T-helper 1 cell treated with Interleukin-12 subunit alpha and Interleukin-12 subunit beta and Interleukin-4 antibody, amounts not matched to agents 30 ng/mL and 1 ng/mL, for 36 hours (primary cell): ENCODE results near the gene SLC29A3. TPM values are rescaled to one million over a fixed set of nuclear protein-coding genes. Genes with fewer than 3 reads are reported as not detected.
"Not testable (repeated sequence)": the region's sequence is repeated elsewhere in the genome, so short reads cannot be mapped to it uniquely, and the experiment has no call there.

Experiments used
- intact Hi-C: fragments of 100-400 bp; cut with micrococcal nuclease; formaldehyde crosslinking; loops from one replicate; pipeline ENCODE4 v1.15.1; 2024
- total RNA-seq: library from RNA; stranded (reverse); gene quantifications from 2 replicates; pipeline ENCODE4 v1.2.3, GENCODE V29; 2022

Gene SLC29A3
- total RNA-seq = 2.7 and 2.8 TPM in 2 replicates

DNA sequence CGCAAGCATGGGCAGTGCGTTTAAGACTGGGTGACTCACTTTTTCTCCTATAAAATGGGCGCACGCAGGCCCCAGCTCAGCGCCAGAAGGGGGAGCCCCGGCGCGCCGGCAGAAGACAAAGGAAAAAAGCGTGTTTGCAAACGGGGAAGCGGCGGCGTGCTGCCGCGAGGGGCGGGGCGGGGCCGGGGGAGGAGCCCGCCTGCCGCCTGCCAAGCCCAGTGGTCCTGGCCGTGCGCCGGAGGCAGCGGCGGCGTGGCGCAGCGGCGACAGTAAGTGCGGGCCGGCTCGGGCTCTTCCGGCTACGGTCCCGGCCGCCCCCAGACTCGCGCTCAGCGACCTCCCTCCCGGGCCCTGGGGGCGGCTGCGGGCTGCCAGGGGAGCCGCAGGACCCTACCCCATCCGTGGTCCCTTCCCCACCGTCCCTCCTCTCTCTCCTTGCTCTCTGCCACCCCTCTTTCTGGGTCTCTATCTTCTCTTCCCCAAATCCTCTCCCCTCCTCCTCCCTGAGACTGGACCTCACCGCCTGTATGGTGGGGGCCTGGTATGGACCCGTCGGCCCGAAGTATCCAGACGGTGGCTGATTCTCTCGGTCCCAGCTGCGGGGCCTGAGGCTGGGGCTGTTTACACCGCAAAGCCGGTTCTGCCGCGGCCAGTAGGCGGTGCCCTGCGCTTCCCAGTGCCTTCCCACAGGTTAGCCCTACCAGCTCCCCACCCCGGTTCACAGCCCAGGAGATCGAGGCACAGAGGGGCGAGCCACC lies at the start of gene SLC29A3:
Gene SLC29A3, plus strand, starts transcription at position 218 of the 758 bp plus-strand sequence. Its CDS starts 51 bp downstream, at position 269.
- intact Hi-C loops = loop anchor here (1.0 to 5.0 kb wide), 8 partner anchors 58 to 1018 kb away; partner anchors contain the start of genes PSAP and VSIR

DNA sequence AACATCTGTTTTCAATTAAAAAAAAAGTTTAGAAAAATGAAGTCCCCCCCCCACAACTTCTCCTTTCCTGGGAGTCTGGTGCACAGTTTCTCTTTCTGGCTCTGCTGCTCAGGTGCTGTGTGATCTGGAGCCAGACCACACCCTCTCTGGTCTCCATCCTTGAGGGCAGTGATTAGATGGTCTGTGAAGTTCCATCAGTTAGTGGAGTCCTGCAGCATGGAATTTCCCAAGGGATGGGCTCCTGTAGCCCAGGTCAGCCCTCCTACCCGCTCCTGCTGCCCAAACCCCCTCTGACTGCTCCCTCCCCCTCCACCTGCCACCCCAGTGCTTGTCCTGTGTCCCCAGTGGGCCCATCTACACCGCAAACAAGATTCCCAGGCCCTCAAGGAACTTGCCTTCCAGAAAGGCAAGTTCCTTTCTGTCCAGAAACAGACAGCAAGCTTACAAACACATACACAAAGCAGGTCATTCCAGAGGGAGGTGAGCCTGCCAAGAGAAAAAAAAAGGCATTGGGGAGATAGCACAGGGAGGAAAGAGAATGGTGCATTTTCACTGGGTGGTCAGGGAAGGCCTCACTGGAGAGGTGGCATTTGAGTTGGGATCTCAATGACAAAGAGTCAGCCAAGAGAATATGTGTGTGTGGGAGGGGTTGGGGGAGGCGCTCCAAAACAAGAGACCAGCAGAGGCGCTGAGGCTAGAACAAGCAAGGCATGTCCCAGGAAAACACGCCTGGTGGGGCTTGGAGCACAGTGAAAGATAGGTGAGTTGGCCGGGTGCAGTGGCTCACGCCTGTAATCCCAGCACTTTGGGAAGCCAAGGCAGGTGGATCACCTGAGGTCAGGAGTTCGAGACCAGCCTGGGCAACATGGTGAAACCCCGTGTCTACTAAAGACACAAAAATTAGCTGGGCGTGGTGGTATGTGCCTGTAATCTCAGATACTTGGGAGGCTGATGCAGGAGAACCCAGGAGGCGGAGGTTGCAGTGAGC lies 49.5 kb upstream of the SLC29A3 start:
- intact Hi-C loops = no loop called here

DNA sequence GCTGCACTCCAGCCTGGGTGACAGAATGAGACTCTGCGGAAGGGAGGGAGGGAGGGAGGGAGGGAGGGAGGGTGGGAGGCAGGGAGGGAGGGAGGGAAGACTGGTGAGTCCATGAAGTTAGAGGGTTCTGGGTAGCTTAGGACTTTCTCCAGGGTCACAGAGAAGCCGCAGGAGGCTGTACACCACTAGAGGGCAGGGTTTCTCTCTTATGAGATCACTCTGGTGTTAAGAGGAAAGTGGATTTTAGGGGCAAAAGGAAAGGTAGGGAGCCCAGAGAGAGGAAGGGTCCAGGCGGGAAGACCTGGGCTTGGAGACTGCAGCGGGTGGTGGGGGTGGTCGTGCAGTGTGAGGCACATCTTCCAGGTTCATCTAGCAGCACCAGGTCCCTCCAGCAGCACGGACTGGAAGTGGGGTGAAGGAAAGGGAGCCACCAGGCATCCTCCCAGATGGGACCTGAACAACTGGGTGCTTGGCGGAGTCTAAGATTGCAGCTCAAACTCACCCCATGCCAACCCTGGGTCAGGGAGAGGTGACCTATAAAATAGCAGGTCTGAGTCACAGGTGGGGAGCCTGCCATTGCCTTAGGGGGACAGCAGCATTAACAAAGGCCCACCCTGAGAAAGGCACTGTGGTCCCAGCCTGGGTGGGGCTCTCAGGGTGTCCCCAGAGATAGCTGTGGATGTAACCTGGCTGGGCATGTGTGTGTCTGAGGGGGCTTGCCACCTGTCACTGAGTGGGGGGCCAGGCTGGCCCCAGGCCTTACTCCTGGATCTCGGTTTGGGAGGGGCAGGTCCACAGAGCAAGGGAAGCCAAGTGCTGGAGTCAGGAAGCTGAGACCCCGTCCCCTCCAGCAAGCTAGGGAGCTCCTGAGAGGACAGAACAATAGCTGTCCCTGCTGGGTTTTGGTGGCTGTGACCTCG lies 48.5 kb upstream of the SLC29A3 start:
- intact Hi-C loops = no loop called here

DNA sequence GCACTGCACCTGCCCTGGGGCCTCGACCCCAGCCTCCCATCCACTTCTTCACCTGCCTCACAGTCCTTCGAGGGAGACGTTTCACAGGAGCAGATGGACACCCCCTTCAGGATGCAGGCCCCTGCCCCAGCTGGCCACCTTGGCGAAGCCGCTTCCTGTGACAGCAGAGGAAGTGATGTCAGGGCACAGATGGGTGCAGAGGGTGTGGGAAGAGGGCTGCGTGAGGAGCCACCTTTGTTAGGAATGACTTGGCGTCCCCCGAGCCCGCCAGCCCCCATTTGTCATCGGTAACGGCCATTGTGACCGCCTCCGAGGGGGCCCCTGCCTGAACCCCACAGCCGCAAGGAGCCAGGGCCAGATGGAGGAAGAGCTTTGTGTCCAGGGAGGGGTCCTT lies 47.4 kb upstream of the SLC29A3 start:
- intact Hi-C loops = no loop called here

DNA sequence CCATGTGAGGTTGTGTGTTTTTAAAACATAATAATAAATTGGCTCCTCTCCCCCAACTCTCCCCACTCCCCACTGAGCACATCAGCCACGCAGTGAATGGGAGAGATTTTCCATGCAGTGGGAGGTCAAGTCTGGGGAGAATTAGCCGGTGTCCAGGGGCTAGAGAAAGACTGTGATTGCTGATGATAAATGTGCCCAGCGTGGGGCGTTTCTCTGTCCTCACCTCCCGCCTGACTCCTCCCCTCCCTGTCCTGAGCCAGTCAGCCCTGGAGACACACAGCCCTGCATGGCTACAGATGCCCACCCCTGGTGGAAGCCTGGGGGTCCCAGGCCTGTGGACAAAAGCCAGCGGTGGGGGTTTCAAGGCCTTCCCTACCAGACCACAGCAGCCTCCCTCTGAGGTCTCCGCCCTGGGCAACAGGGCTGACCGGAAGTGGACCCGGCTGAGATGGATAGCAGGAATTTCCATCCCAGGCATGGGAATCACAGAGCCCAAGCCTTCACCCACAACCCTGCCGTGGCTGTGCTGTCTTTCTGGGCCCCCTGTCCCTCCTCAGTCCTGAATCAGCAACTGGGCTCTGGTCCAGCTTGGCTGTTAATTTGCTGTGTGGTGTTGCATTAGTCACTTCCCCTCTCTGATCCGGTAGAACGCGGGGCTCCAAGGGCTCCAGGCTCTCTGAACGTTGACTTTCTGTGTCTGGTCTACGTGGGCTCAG lies 46.8 kb upstream of the SLC29A3 start:
- intact Hi-C loops = no loop called here

DNA sequence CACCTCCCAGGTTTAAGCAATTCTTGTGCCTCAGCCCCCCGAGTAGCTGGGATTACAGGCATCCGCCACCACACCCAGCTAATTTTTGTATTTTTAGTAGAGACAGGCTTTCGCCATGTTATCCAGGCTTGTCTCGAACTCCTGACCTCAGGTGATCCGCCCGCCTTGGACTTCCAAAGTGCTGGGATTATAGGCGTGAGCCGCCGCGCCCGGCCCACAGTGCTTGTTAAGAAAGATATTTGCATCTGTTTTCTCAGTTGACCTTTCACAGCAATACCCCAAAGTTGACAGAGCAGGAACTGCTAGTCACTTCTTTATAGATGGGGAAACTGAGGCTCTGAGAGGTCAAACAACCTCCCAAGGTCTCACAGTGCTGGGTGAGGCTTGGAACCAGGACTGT lies 46.1 kb upstream of the SLC29A3 start:
- intact Hi-C loops = not testable (repeated sequence)

DNA sequence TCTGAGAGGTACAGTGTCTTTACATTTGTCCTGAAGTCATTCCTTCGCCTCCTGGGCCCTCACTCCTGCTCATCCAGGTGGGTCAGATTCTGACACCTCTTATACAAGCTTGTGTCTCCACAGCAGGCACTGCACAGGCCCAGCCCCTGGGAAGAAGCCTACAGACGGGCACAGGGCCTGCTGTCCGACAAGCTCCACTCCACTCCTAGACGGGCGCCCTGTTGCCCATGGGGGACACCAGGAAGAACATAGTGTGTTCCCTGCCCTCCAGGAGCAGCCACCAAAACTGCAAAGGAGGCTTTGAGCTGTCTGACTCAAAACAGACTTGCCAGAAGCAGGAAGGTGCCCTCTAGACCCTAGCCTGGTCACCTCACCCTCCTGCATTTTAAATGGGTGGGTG lies 45.6 kb upstream of the SLC29A3 start:
- intact Hi-C loops = no loop called here

DNA sequence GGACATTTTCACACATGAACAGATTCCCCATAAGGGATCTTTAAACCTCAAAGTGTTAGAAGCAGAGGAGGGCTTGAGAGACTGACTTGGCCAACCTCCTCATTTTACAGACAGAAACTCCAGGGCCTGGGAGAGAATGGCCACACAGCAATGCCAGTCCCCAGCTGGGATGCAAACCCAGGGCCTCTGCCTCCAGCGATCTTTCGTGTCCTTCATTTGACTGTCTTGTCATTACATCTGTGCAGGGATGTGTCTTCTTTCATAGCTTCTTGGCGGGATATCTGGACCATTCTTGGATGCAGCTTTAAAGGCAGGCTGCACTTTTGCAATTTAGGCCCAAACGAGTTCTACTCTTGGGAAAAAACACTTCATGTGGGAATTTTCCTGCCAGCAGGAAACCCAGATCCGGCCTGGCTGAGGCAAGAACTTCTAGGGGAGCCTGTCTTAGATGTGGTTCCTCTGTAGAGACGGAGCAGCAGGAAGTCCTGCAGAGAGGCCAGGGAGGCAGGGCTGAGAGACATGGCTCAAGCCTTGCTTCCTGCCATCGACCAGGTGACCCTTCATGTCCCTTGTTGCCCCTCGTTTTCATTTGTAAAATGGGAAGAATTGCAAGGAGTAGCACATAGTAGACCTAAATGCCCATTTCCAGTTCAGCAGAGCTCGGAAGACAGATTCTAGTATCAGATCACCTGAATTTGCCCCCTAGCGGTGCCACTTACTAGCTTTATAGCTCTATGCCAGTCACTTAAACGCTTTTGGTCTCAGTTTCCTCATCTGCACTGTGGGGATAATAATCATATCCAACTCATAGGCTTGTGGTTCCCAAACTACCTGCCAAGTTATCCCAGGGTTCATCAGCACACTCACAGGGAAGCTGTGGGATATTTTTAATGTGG lies 43.9 kb upstream of the SLC29A3 start:
- intact Hi-C loops = no loop called here

DNA sequence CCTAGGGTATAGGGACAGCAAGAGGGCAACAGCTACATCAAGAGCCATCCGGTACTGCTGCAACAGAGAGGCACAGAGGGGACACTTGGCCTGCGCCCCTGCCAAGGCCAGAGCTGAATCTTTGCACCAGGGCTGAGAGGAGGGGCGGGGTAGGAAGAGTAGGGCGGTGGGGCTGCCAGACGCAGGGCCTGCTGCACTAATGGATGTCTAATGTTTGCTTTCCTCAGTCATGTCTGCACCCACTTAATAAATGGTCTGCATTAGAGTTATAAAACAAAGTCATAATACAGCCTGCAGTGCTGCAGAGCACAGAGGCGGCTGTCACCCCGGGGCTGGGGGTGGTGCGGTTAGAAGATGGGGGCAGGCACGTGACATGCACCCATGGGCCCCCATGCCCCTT lies 42.2 kb upstream of the SLC29A3 start:
- intact Hi-C loops = no loop called here

DNA sequence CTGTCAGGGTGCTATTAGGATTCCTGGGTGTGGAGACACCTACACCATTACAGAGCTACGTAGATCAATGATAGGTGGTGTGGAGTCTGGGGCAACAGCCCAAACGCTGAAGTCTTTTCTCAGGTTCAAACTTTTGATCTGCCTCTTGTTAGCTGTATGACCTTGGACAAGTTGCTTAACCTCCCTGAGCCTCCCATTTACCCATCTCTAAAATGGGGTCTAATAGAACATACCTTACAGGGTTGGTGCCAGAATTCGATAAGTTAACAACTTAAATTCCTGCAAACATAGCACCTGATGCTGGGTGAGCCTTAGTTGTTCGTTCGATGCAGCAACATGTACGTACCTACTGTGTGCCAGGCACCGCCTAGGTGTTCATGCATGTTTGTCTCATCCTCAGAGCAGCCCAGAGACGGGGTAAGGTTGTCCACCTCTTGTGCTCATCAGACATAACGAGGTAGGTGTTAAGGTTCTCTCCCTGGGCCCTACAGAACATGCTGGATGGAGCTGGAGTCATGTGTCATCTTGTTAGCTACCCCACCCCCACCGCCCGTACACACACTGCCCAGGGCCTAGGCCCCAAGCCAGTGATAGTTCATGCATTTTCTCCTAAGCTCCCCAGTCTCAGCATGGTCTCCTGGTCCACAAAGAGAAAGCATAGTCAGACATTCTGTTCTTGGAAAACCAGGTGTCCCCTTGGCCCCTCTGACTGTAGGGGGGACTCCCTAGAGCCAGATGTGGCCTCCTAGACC lies 41.0 kb upstream of the SLC29A3 start:
- intact Hi-C loops = no loop called here

DNA sequence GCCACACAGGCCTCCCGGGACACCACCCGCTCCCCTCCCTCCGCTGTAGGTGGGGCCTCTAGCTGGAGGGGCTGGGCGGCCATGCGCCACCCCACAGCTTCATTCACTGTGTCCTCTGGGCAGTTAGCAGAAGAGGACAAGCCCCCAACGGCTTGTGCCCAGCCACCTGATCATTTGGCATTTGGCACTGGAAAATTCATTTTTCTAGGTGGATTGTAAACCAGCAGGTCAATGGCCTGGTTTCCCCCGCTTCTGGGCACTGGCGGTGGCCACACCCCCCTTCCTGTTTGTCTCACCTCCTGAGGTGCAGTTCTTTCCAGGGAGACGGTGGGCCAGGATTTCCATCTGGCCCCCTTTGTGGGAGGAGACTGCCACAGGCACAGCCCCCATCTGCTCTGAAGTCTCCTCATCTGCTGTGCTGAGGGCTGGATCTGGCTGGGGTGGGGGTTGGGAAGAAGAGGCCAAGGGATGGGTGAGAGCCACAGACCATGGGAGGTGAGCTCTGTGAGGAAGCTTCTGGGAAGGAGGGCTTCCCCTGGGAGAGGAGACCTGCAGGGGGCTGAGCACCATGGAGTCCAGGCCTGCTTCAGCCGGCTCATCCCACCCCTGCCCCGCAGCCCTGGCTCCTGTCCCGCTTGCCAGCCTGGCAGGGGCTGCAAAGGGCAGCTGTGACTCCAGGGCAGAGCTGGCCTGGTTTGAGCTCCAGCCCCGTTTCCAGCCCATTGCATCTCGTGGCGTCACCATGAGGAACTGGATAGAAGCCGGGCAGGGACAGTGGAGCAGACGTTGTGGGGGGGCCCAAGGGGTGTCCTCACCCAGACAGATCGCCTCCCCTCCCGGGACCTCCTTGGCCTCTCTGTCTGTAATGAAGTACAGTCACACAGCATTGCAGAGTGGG lies 40.1 kb upstream of the SLC29A3 start:
- intact Hi-C loops = no loop called here

DNA sequence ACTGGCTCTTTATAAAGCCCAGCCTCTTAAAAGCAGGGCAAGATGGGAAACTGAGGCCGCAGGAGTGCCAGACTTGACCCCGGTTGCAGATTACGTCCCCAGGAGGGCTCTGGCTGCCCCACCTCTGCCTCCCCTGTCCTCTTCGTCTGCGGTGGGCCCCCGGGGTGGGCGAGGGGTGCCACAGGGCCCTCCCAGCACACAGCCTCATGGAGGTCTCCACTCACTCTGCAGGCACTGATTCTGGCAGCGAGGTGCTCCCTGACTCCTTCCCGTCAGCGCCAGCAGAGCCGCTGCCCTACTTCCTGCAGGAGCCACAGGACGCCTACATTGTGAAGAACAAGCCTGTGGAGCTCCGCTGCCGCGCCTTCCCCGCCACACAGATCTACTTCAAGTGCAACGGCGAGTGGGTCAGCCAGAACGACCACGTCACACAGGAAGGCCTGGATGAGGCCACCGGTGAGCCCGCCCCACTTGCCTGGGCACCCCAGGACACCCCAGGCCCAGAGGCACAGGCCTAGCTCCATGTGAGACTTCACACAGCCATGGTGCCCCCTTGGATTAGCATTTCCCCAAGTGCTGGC lies 39.4 kb upstream of the SLC29A3 start:
- intact Hi-C loops = no loop called here

DNA sequence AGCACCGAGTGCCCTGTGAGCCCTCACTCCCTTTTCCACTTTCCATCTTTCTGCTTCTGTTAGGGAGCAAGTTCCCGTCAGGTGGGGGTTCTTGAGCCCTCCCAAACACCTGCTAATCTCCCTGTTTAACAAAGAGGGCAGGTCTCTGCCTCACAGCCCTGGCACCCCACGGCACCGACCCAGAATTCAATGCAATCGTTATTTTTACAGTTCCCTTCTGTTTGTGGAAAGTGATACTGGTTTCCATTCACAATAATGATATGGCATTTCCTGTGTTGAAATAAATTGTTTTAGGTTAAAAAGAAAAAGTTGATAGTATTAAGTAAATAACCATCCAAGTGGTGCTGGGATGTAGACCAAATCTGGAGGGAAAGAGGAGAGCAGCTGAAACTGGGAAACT lies 38.8 kb upstream of the SLC29A3 start:
- intact Hi-C loops = no loop called here

DNA sequence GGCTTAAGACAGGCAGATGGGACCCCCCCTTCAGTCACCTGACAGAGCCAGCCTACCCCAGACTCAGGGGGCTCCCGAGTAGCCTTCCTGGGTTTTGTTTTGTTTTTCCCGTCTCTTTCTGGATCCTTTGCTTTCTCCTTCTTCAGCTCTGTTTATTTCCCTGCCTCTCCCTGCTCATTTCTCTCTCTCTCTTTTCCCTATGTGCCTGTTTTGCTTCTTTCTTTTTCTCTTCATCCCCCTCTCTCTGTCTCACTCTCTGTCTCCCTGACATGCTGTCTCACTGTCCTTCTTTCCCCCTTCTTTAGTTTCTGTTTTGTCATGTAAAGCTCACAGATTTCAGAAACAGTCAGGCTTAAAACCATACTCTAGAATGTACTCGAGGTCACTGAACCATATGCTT lies 38.2 kb upstream of the SLC29A3 start:
- intact Hi-C loops = no loop called here

DNA sequence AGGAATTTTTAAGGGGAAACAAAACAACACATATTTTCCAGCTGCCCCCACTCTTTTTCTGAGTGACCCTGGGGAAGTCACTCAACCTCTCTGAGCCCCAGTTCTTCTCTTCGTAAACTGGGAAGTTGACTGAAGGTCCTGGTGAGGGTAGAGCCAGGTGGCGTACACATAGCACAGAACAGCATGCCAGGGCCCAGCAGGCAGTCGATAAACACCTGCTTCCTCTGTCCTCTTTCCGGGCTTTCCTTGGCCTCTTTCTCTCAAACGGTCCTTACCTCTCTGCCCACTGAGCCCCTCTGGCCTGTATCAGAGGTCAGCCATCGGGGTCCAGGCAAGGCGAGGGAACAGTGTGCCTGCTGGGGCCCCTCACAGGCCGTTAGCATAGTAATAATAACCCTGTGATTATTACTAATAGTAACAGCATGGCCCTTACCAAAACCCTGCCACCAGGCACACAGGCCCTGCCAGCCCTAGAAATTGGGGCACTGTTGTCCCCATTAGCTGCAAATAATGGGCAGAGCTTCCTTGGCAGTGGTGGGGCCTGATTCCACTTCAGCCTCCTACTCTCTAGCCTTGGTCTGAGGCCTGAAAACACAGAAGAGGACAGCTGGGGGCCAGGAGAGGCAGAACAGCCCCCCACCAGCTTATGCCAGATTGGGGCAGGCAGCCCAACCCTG lies 37.3 kb upstream of the SLC29A3 start:
- intact Hi-C loops = no loop called here

DNA sequence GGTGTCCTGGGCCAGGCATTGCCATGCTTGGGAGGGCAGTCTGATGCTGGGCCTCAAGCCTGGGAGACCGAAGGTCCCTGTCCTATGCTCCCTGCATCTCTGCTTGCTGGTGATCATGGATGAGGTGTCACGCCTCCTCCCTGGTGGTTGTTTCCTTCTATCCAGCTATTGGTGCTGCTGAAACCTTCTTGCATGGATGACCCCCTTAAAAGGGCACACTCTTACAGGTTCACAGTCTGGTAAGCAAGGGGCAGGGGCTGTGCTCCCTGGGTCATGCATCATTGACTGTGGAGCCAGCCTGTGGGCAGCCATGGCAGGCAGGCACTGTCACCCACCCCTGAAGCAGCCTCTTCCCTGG lies 36.8 kb upstream of the SLC29A3 start:
- intact Hi-C loops = no loop called here

DNA sequence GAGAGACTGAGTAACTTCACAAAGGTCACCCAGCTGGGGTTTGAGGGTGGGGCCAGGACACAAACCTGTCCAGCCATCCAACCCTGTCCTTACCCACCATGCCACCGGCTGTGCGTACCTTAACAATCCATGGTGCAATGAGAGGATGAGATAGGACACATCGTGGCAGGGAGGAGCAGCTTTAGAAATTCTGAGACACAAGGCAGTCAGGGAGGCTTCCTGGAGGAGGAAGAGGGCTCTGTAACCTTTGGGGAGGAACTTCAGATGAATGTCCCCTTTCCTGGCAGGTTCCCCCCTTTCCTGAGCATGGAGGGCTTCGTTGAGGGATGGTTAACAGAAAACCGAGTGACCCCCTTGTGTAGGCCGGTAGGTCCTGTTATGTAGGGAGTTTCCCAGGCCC lies 35.6 kb upstream of the SLC29A3 start:
- intact Hi-C loops = no loop called here
